GM12891 (cell line): Measurements from ENCODE around the gene PRDM16.

Source experiments
- POLR2A ChIP-seq: IDR thresholded peaks from 2 replicates; pipeline ENCODE4 v1.6.1; 2011; ENCODE audit warnings: low read depth, low read length, control low read depth
- POLR2AphosphoS5 ChIP-seq: IDR thresholded peaks from 2 replicates; pipeline ENCODE4 v1.6.1; 2011; ENCODE audit warnings: low read depth, low read length, control low read depth
- TAF1 ChIP-seq: IDR thresholded peaks from 2 replicates; pipeline ENCODE4 v1.6.1; 2011; ENCODE audit warnings: low read depth, low read length, control low read depth

DNA sequence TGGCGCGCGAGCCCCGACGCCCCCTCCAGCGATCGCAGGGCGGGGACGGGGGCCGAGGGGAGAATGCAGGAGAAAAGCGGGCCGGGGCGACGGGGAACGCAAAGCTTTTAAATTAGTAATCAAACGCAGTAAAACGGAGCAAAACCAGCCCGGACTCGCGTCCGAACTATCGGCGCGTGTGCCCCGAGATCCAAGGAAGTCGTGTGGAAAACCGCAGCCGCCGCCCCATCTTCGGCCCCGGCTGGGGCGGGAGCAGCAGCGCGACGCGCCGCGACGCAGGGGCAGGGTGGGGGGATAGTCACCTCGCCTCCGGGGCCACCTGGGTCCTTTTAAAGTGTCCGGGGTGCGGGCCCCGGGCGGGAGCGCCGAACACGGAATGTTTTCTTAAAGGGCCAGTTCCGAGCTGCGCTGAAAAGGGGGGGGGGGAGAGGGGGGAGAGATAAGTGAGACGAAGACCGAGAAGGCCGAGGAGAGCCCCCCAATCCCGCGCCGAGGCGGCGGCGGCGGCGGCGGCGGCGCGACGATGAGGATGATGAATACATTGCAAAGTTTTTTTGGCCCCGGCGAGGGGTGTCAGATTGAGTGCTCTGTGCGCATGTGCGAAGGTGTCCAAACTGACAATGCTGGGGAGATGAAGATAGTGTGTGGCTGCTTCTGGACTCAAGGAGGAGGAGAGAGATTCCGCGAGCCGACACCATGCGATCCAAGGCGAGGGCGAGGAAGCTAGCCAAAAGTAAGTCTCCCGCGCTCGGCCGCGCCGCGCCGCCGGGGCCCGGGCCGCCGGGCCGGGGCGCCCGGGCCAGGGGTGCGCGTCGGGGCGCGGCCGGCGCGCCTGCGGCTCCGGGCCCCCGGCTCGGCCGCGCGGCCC, at the start of gene PRDM16:
- no peak for TF ChIP-seq POLR2AphosphoS5
- no peak for TF ChIP-seq TAF1
- TF ChIP-seq POLR2A = no peak
